Measurements from ENCODE around the gene KLHL12.
A peak's percentile ranks its signal among the peaks of the same experiment; 100 is the strongest.

The KLHL12 gene

DNA sequence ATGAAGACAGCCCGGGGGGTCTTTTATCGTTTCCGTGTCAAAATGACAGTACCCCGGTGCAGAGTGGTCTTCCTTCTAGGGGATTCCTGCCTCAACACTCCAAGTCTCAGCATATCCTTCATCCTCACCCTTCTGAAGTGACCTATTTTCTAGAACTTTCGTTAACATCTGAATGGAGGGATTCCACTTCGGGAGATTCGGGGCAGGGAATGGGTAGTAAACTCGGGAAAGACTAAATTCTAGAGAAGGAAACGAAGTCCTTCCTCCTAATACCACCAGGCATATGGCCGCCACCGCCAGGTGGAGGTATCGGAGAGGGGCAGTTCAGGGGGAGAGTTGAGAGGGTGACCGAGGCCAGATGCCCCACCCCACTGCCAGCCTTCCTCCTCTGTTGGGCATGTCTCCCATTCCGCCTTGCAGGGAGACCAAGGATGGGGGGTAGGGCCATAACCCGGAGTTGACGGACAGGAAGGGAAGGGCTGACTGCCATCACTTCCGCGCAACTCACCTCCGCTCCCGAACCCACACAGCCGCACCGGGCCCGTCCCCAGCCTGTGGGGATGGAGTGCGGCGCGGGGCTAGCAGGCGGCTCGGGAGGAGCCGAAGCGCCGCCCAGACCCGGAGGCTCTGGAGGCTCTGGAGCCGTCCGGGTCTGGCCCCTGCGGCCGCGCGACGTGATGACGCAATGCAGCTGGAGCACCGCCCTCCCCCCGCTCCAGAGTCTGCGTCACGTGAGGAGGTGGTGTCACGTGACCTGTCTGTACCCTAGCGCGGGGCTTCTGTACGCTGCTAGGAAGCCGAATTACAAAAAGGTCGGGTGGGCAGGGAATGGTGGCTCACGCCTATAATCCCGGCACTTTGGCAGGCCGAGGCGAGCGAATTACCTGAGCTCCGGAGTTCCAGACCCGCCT is at the start of gene KLHL12:
Gene KLHL12 (minus strand): TSS at position 654 of the 911 bp plus-strand sequence. CDS start 2,072 bp downstream, outside the sequence.
- Histone ChIP-seq H4K20me1 (ENCODE audit: insufficient read depth) (no peaks in the 10 kb centered on the region), H3K9ac (peak within 1 kb of the TSS; percentile 81), H3K79me2 (ENCODE audit: insufficient read depth, low read depth) (peaks cover 35% of the 10 kb centered on the region), H2AFZ (ENCODE audit: low read depth) (peak within 1 kb of the TSS; percentile 81), H3K27me3 (ENCODE audit: insufficient read depth, low read depth) (no peaks in the 10 kb centered on the region), H3K4me1 (ENCODE audit: low read depth, poor library complexity, severe bottlenecking) (peaks cover 43% of the 10 kb centered on the region), H3K27ac (peak within 1 kb of the TSS; percentile 75), H3K36me3 (ENCODE audit: insufficient read depth) (no peaks in the 10 kb centered on the region), H3K4me3 (IDR thresholded peaks at IDR 0.05; ENCODE audit: insufficient read depth, low read depth, low read length) (peak within 1 kb of the TSS; percentile 94), H3K4me2 (peak within 1 kb of the TSS; percentile 79)
- TF ChIP-seq, protein P1, sequence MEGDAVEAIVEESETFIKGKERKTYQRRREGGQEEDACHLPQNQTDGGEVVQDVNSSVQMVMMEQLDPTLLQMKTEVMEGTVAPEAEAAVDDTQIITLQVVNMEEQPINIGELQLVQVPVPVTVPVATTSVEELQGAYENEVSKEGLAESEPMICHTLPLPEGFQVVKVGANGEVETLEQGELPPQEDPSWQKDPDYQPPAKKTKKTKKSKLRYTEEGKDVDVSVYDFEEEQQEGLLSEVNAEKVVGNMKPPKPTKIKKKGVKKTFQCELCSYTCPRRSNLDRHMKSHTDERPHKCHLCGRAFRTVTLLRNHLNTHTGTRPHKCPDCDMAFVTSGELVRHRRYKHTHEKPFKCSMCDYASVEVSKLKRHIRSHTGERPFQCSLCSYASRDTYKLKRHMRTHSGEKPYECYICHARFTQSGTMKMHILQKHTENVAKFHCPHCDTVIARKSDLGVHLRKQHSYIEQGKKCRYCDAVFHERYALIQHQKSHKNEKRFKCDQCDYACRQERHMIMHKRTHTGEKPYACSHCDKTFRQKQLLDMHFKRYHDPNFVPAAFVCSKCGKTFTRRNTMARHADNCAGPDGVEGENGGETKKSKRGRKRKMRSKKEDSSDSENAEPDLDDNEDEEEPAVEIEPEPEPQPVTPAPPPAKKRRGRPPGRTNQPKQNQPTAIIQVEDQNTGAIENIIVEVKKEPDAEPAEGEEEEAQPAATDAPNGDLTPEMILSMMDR (conservative IDR thresholded peaks at IDR 0.05; ENCODE audit: low read depth, low read length), result peak; percentile 75

DNA sequence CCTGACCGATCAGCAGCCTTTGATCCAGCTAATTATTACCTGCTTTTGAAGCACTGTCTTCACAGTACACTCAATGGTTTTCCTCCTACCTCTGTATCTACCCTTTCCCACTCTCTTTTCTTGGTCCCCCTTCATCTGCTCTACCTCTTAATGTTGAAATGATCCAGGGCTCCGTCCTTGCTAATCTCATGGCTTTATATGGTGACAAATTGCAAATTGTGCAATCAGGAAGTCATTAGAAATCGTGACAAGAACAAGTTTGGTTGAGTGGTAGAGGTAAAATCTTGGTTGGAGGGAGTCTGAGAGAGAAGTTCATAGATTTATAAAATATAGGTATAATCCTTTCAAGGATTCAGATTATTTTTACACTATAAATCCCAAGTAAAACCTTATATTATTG is 49.6 kb upstream of the KLHL12 start:
- H3K27me3 ChIP-seq (ENCODE audit: insufficient read depth, low read depth), result 0 out of 2 replicates have a peak, but pooled peaks cover 3% of the 10 kb centered on the region

DNA sequence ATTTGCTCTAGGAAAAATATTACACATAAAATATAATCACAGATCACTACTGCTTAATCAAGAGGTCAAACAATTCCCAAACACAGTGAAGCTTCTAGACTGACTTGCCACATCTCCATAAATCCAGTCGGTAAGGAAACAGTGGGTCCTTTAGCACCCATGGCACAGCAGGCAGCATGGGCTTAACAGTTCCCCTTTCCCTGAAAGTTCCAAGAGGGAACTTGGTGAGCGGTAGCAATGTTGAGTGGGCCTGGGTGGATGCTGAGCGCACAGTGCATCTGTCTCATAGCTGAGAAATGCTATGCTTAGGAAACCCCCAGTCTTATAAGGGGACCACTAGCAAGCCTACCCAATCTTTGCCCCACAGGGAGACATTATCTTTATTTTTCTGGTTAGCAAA is 47.8 kb upstream of the KLHL12 start:
- Histone ChIP-seq H4K20me1 (ENCODE audit: insufficient read depth) (no peaks in the 10 kb centered on the region), H3K27ac (no peak overlapping the region), H3K79me2 (ENCODE audit: insufficient read depth, low read depth) (no peaks in the 10 kb centered on the region), H3K36me3 (ENCODE audit: insufficient read depth) (no peaks in the 10 kb centered on the region), H2AFZ (ENCODE audit: low read depth) (no peak overlapping the region), H3K4me1 (ENCODE audit: low read depth, poor library complexity, severe bottlenecking) (no peaks in the 10 kb centered on the region), H3K27me3 (ENCODE audit: insufficient read depth, low read depth) (no peaks in the 10 kb centered on the region), H3K9ac (no peak overlapping the region), H3K4me3 (IDR thresholded peaks at IDR 0.05; ENCODE audit: insufficient read depth, low read depth, low read length) (no peak overlapping the region), H3K4me2 (no peak overlapping the region)
- TF ChIP-seq, protein P1 (conservative IDR thresholded peaks at IDR 0.05; ENCODE audit: low read depth, low read length), result no peak

More for the DNA sequence above, 49.6 kb upstream of the KLHL12 start:
- Histone ChIP-seq H3K4me3 (IDR thresholded peaks at IDR 0.05; ENCODE audit: insufficient read depth, low read depth, low read length) (no peak overlapping the region), H3K4me1 (ENCODE audit: low read depth, poor library complexity, severe bottlenecking) (no peaks in the 10 kb centered on the region), H2AFZ (ENCODE audit: low read depth) (no peak overlapping the region), H3K79me2 (ENCODE audit: insufficient read depth, low read depth) (no peaks in the 10 kb centered on the region), H4K20me1 (ENCODE audit: insufficient read depth) (no peaks in the 10 kb centered on the region), H3K4me2 (no peak overlapping the region), H3K27ac (no peak overlapping the region), H3K36me3 (ENCODE audit: insufficient read depth) (no peaks in the 10 kb centered on the region), H3K9ac (no peak overlapping the region)
- TF ChIP-seq, protein P1 (conservative IDR thresholded peaks at IDR 0.05; ENCODE audit: low read depth, low read length), result no peak

DNA sequence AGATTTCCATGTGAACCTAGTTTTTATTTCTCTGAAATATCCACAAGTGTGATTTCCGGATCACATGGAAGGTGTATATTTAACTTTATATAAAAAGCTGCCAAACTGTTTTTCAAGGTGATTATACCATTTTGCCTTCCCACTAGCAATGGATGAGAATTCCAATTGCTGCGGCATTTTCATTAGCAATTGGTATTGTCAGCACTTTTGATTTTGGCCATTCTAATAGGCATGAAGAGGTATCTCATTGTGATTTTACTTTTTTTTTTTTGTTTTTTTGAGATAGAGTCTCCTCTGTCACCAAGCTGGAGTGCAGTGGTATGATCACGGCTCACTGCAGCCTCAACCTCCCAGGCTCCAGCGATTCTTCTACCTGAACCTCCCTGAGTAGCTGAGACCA is 45.0 kb upstream of the KLHL12 start:
- H3K9ac ChIP-seq, result no peak overlapping the region
- no peak overlapping the region for H2AFZ ChIP-seq (ENCODE audit: low read depth)

More for the DNA sequence above, 45.0 kb upstream of the KLHL12 start:
- no peak overlapping the region for H3K4me2 ChIP-seq
- TF ChIP-seq, protein P1 (conservative IDR thresholded peaks at IDR 0.05; ENCODE audit: low read depth, low read length), result no peak
- H3K36me3 ChIP-seq (ENCODE audit: insufficient read depth), result no peaks in the 10 kb centered on the region
- H3K4me1 ChIP-seq (ENCODE audit: low read depth, poor library complexity, severe bottlenecking), result peaks cover 19% of the 10 kb centered on the region
- H3K79me2 ChIP-seq (ENCODE audit: insufficient read depth, low read depth), result no peaks in the 10 kb centered on the region
- H3K27ac ChIP-seq, result no peak overlapping the region
- H3K27me3 ChIP-seq (ENCODE audit: insufficient read depth, low read depth), result no peaks in the 10 kb centered on the region
- H4K20me1 ChIP-seq (ENCODE audit: insufficient read depth), result no peaks in the 10 kb centered on the region
- H3K4me3 ChIP-seq (IDR thresholded peaks at IDR 0.05; ENCODE audit: insufficient read depth, low read depth, low read length), result no peak overlapping the region

Data from KMS-11 (cell line).